Suprapubic skin (tissue), 4 donors: ENCODE data around the gene KRTAP1-3. TPM values are rescaled to one million over a fixed set of nuclear protein-coding genes. Genes with fewer than 3 reads are reported as not detected.
"Not testable (repeated sequence)": the region's sequence is repeated elsewhere in the genome, so short reads cannot be mapped to it uniquely, and the experiment has no call there.

Experiments used
- DNase-seq, 2 donors: peaks; one replicate each; pipeline ENCODE4 v3.0.0-alpha.2; 2019; ENCODE audit warnings: low spot score in 2 of 2
- H3K27ac ChIP-seq: fragments of 200-600 bp; sonication (generic); one replicate; pipeline ENCODE4 v1.5.1; 2019
- H3K27me3 ChIP-seq: fragments of 200-600 bp; sonication (generic); one replicate; pipeline ENCODE4 v1.5.1; 2019
- H3K36me3 ChIP-seq: fragments of 200-600 bp; sonication (generic); one replicate; pipeline ENCODE4 v1.5.1; 2019
- H3K4me1 ChIP-seq: fragments of 200-600 bp; sonication (generic); one replicate; pipeline ENCODE4 v1.5.1; 2019
- H3K4me3 ChIP-seq: fragments of 200-600 bp; sonication (generic); one replicate; pipeline ENCODE4 v1.5.1; 2019; ENCODE audit warnings: mild to moderate bottlenecking
- H3K9me3 ChIP-seq: fragments of 200-600 bp; sonication (generic); one replicate; pipeline ENCODE4 v1.5.1; 2019
- EP300 ChIP-seq: sonication (generic); formaldehyde crosslinking; IDR thresholded peaks from one replicate; pipeline ENCODE4 v1.6.1; 2017; ENCODE audit warnings: antibody characterized with exemption
- POLR2A ChIP-seq, 2 donors: fragments of 450-650 bp; IDR thresholded peaks; one replicate each; pipeline ENCODE4 v1.6.1; 2017; ENCODE audit warnings: antibody characterized with exemption in 2 of 2, mild to moderate bottlenecking in 2 of 2, moderate library complexity in 2 of 2
- POLR2AphosphoS5 ChIP-seq, 3 donors: sonication (generic); formaldehyde crosslinking; IDR thresholded peaks; one replicate each; pipeline ENCODE4 v1.6.1; 2017; ENCODE audit warnings: antibody characterized with exemption in 3 of 3
- WGBS: methylation state at CpG from one replicate; pipeline ENCODE4 v1.1.5; 2018; 5-methylcytosine and 5-hydroxymethylcytosine counted together
- total RNA-seq, 4 donors: library from RNA; depleted of rRNA; stranded (reverse); fragments of >200 nt; gene quantifications; one replicate each; pipeline ENCODE4 v1.1.0, GENCODE V29; 2016
- TF ChIP-seq, protein P1 (sequence below), 2 donors: fragments of 200-600 bp in 1 of 2; fragments of 450-650 bp in 1 of 2; sonication (generic) in 1 of 2; IDR thresholded peaks; one replicate each; pipeline ENCODE4 v1.5.1; 2016 to 2019; ENCODE audit warnings: antibody characterized with exemption in 2 of 2, mild to moderate bottlenecking in 1 of 2, moderate library complexity in 1 of 2

Gene KRTAP1-3
- total RNA-seq, 4 donors from 2014 or later, result 10.7 to 140 (median 28.7) TPM; not detected in 1

- DNase-seq, result no peak
- TF ChIP-seq POLR2A (IDR thresholded peaks at IDR 0.05), result no peak
- TF ChIP-seq POLR2AphosphoS5 (IDR thresholded peaks at IDR 0.05), result no peak
- TF ChIP-seq, protein P1, sequence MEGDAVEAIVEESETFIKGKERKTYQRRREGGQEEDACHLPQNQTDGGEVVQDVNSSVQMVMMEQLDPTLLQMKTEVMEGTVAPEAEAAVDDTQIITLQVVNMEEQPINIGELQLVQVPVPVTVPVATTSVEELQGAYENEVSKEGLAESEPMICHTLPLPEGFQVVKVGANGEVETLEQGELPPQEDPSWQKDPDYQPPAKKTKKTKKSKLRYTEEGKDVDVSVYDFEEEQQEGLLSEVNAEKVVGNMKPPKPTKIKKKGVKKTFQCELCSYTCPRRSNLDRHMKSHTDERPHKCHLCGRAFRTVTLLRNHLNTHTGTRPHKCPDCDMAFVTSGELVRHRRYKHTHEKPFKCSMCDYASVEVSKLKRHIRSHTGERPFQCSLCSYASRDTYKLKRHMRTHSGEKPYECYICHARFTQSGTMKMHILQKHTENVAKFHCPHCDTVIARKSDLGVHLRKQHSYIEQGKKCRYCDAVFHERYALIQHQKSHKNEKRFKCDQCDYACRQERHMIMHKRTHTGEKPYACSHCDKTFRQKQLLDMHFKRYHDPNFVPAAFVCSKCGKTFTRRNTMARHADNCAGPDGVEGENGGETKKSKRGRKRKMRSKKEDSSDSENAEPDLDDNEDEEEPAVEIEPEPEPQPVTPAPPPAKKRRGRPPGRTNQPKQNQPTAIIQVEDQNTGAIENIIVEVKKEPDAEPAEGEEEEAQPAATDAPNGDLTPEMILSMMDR (IDR thresholded peaks at IDR 0.05), result no peak
- no peak for TF ChIP-seq EP300
- Histone ChIP-seq H3K27me3 (peaks cover 9% of the 10 kb centered on the region), H3K4me3 (no peak overlapping the region), H3K36me3 (no peaks in the 10 kb centered on the region), H3K27ac (no peak overlapping the region), H3K9me3 (no peaks in the 10 kb centered on the region), H3K4me1 (no peaks in the 10 kb centered on the region)
- WGBS, result 65% methylated on average over 7 of the region's 7 CpGs
These were observed 13.8 kb upstream of the KRTAP1-3 start for GRCh38 chr17:41048441-41048840.

GRCh38 chr17:41046735-41047465 lies 12.2 kb upstream of the KRTAP1-3 start, which contains the start of gene KRTAP2-1:
Gene KRTAP2-1 (minus strand): TSS chr17:41047316. CDS start chr17:41047267, 49 bp downstream.
- not testable (repeated sequence) for H3K27me3 ChIP-seq, H3K27ac ChIP-seq, H3K4me3 ChIP-seq, H3K9me3 ChIP-seq, H3K4me1 ChIP-seq, DNase-seq, H3K36me3 ChIP-seq
- WGBS, result 82% methylated on average over 11 of the region's 33 CpGs

- no peak for DNase-seq
- TF ChIP-seq POLR2A (IDR thresholded peaks at IDR 0.05) (no peak), EP300 (no peak), POLR2AphosphoS5 (IDR thresholded peaks at IDR 0.05) (no peak)
- TF ChIP-seq, protein P1 (IDR thresholded peaks at IDR 0.05), result no peak
- no peak overlapping the region for H3K4me3 ChIP-seq
- no peak overlapping the region for H3K27ac ChIP-seq
- H3K9me3 ChIP-seq, result peaks cover 4% of the 10 kb centered on the region
- no peaks in the 10 kb centered on the region for H3K4me1 ChIP-seq
- WGBS, result 100% methylated on average over 1 of the region's 1 CpG
- no peaks in the 10 kb centered on the region for H3K36me3 ChIP-seq
- peaks cover 5% of the 10 kb centered on the region for H3K27me3 ChIP-seq
These were observed 8.3 kb upstream of the KRTAP1-3 start for GRCh38 chr17:41042953-41043352.

- not testable (repeated sequence) for H3K4me1 ChIP-seq, H3K4me3 ChIP-seq, H3K27ac ChIP-seq, DNase-seq, H3K27me3 ChIP-seq, H3K36me3 ChIP-seq, H3K9me3 ChIP-seq
- 65% methylated on average over 11 of the region's 14 CpGs for WGBS
These were observed 6.3 kb upstream of the KRTAP1-3 start, which contains the start of gene KRTAP1-1 for GRCh38 chr17:41040783-41041571. Gene KRTAP1-1 (minus strand): TSS chr17:41041450. CDS start chr17:41041397, 53 bp downstream.

- 87% methylated on average over 2 of the region's 2 CpGs for WGBS
- TF ChIP-seq POLR2AphosphoS5 (IDR thresholded peaks at IDR 0.05), result no peak
- TF ChIP-seq, protein P1 (IDR thresholded peaks at IDR 0.05), result no peak
- TF ChIP-seq POLR2A (IDR thresholded peaks at IDR 0.05), result no peak
- TF ChIP-seq EP300, result no peak
- Histone ChIP-seq H3K36me3 (no peaks in the 10 kb centered on the region), H3K4me1 (no peaks in the 10 kb centered on the region), H3K4me3 (no peak overlapping the region), H3K27ac (no peak overlapping the region), H3K9me3 (no peaks in the 10 kb centered on the region), H3K27me3 (no peaks in the 10 kb centered on the region)
- no peak for DNase-seq
These were observed 3.2 kb upstream of the KRTAP1-3 start for GRCh38 chr17:41037853-41038350.

- H3K27ac ChIP-seq, result no peak within 1 kb of the TSS
- H3K4me3 ChIP-seq, result no peak within 1 kb of the TSS
- 83% methylated on average over 8 of the region's 12 CpGs for WGBS
- H3K9me3 ChIP-seq, result no peaks in the 10 kb centered on the region
- H3K27me3 ChIP-seq, result peaks cover 16% of the 10 kb centered on the region
- H3K4me1 ChIP-seq, result peaks cover 9% of the 10 kb centered on the region
- DNase-seq, result no peak
- TF ChIP-seq, protein P1 (IDR thresholded peaks at IDR 0.05), result no peak
- TF ChIP-seq POLR2A (IDR thresholded peaks at IDR 0.05) (no peak), EP300 (no peak), POLR2AphosphoS5 (IDR thresholded peaks at IDR 0.05) (no peak)
- H3K36me3 ChIP-seq, result no peaks in the 10 kb centered on the region
These were observed 4.9 kb downstream of the KRTAP1-3 start, which contains the start of gene KRTAP1-4 for GRCh38 chr17:41029633-41030245. Gene KRTAP1-4 (minus strand): TSS chr17:41030195. CDS start chr17:41030078, 117 bp downstream.
